Ramos (cell line): ENCODE results near the gene MAPK11.

Experiments used
- in situ Hi-C: fragments of 300-500 bp; cut with MboI; formaldehyde crosslinking; loops from one replicate; pipeline ENCODE4 v1.14.3; 2022; ENCODE audit warnings: low sequenced_read_pairs; ENCODE audit not compliant: unreplicated experiment

The MAPK11 gene

DNA sequence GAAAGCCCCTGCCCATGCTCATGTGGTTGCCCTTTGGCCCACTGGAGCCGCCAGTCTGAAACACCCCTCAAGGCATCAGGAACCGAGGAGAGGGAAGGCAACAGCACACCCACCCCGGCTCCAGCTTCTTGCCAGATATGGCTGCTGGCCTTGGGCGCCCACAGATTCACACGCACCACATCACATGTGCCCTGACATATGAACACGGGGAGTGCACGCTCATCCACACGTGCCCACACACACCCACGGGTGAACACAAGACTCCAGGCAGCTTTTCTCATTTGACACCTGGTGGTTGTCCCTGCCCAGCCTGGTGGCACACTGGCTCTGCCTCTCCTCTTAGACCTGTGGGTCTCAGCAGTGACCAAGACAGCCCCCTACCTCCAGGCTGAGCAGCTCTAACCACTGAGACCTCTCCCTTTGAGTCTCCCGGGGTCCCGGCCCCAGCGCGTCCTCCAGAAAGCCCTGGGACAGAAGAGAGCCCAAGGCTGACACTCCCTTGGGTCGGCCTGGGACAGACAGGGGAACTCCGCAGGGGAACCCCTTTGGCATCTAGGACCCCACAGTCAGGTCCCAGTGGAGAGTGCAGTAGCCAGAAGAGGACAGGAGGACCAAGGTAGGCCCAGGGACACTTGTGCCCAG lies 6.0 kb downstream of the MAPK11 start:
- in situ Hi-C loops: no loop called here

DNA sequence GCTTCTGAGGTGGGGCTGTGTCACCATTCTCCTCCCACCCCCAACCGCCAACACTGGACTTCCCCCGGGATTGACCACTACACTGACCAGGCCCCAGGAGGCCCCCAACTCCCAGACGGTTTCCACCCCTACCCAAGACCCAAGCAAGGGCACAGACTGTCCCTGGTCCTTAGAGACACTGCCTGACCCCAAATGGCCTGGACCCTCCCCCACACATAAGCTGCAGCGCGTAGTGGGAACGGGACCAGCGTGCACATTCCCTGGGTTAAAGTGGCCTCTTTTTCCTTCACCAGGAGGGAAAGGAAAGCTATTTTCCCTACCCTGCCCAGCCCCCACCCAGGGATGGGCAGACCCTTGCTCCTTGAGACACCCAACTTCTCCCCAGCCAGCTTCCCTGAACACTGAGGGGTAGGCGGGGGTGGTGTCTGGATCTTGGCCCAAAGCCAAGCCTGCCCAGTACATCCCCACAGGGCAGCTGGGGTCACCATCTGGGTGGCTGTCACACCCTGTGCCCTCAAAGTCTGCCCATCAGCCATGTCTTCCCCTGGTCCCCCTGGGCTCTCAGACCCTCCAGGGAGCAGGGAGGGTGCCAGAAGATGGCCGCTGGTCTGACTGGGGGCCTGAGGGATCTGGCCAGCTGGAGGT lies 7.1 kb downstream of the MAPK11 start:
- in situ Hi-C loops: no loop called here

DNA sequence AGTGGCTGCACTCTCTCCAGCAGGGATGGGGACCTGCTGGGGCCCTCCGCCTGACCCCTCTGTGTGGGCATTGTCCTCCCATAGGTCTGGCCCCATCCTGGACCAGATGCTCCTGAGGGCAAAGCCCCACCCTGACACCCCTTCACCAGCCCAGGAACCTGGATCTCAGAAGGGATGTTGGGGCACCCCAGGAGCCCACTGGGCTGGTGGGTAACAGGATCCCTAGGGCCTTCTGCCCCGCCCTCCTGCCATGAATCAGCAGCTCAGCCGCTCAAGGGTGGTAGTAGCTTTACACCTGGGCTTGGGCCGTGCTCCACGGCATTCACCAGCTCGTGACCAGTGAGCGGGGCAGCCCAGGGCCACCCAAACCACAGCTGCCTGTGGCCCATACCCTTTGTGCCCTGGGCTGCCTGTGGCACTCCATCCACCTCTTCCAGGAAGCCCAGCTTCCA lies 7.7 kb downstream of the MAPK11 start:
- in situ Hi-C loops: no loop called here

DNA sequence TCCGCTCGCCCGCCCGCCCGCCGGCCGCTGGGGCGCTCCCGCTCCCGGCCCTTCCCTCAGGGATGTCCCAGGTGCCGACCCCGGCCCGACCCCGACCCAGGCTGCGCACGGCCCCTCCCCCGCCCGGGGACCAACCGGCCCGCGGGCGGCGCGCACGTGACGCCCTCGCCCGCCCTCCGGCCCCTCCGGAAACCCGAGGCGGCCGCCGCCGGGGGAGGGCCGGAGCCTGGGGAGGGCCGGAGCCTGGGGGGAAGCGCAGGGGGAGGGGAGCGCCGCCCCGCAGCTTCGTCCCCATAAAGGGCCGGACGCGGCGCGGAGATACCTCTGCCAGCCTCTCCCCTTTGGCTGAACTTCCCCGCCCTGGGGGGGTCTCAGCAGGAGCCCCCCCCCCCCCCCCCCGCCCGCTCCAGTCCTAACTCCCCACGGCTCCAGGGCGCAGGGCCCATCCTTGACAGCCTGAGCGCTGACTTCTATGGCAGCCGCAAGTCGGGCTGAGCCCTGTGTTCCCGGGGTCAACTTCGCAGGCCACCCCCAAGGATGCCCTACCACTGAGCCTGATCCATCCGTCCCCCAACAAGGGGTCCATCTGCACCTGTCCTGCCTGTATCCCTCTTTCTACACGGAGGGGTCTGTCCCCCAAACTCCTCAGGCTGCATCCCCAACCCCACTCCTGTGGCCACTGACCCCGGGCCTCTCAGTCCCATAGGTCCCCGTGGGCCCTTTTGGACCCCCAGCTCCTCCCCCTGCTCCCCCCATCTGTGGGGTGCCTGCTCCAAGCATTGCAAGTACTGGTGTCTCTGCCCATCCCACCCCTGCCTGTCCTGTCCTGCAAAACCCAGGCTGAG lies 8.3 kb downstream of the MAPK11 start, which contains the start of gene MAPK12:
Gene MAPK12 (minus strand): TSS at position 69 of the 845 bp plus-strand sequence. CDS start 174 bp downstream, outside the sequence.
- in situ Hi-C loops: no loop called here

DNA sequence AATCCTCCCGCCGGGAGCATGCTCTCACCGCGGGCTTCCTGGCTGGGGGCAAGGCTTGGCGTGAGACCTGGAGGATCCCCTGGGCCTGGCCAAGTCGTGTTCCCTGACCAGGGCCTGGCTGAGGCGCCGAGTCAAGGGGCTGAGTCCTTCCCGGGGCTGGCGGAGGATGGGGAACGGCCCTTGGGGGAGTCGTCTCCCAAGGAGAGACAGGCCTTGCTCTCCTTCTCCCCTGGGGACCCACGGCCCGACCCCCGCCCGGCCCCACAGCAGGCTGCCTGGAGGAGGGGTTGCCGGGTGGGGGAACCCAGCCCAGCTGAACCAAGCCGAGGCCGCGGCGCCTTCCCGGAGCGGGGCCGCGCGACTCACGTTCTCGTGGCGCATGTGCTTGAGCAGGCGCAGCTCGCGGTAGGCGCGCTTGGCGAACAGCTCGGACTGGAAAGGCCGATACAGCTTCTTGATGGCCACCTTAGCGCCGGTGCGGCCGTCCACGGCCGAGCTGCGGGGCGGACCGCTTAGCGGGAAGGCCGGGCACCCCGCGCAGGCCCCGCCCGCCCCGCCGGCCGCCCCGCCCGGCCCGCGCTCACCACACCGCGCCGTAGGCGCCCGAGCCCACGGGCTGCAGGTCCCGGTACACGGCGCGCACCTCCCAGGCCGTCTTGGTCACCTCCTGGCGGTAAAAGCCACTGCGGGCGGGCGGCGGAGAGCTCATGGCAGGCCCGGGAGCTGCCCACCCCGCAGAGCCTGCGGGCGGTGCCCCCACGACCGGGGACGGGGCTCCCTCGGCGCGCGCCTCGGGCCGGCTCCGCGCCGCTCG lies 9.2 kb downstream of the MAPK11 start:
- in situ Hi-C loops: no loop called here

DNA sequence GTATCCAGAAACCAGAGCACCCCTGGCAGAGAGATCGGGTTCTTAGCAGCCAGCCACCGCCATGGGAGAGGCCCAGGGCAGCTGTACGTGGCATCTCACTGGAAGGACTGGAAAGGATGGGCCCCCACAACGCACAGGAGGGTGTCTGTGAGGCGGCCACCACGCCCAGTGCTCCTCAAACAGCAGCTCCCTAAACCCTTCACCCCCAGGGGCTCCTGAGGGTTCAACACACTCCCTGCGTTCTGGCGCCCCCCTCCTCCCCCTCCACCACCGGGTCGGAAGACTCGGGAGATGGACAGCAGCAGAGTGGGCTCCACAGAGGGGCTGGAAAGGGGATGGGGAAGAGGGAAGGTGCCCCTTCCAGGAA lies 9.8 kb downstream of the MAPK11 start:
- in situ Hi-C loops: no loop called here

DNA sequence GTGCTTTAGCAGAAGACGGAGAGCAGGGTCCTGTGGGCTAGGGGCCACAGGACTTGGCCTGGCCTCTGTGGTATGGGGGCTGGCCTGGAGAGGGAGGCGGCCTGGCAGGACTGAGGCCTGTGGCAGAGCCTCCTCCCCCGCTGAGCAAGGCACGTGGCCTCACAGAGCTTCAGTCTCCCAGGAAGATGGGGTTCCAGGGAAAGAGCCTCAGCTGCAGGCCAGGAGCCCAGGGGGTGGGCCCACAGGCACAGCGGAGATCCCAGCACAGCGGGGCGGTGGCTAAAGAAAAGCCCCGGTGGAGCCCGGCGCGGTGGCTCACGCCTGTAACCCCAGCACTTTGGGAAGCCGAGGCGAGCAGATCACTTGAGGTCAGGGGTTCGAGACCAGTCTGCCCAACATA lies 10.9 kb downstream of the MAPK11 start:
- in situ Hi-C loops: no loop called here

DNA sequence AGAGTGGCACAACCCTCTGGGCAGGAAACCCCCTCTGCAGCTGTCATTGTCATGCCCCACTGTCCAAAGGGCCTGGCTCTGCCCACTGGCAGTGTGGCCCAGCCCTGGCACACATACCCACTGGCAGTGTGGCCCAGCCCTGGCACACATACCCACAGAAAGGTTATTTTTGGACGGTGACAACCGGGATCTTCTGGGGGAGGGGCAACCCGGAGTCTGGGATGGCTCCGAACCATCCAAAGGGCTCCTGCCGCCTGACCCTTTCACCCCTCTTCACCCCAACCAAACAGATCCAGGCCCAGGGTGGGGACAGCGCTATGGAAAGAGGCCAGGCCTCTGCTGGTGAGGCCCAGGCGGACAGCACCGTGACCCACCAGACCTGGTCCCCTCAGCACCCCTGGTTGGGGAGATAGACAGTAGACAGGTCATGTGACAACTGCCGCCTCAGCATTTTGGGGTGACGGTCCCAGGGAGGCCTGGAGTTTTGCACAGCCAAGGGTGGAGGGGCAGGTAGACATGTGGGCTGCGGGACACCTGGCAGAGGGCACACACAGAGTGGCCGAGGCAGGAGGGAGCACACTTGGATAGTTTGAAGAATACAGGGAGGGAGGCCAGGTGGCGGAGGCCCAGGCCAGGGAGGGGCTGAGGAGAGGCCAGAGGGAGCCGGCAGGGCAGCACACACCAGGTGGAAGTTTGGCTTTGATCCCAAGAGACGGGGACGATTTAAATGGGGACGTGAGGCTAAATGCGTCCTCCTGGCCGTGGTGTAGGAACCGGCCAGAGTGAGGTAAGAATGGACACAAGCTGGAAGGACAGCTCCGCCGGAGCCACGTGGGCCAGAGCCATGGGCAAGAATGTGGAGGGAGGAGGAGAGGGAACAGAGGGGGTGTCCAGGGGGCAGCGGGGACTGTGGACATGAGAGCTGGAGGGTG lies 11.6 kb downstream of the MAPK11 start:
- in situ Hi-C loops: no loop called here

DNA sequence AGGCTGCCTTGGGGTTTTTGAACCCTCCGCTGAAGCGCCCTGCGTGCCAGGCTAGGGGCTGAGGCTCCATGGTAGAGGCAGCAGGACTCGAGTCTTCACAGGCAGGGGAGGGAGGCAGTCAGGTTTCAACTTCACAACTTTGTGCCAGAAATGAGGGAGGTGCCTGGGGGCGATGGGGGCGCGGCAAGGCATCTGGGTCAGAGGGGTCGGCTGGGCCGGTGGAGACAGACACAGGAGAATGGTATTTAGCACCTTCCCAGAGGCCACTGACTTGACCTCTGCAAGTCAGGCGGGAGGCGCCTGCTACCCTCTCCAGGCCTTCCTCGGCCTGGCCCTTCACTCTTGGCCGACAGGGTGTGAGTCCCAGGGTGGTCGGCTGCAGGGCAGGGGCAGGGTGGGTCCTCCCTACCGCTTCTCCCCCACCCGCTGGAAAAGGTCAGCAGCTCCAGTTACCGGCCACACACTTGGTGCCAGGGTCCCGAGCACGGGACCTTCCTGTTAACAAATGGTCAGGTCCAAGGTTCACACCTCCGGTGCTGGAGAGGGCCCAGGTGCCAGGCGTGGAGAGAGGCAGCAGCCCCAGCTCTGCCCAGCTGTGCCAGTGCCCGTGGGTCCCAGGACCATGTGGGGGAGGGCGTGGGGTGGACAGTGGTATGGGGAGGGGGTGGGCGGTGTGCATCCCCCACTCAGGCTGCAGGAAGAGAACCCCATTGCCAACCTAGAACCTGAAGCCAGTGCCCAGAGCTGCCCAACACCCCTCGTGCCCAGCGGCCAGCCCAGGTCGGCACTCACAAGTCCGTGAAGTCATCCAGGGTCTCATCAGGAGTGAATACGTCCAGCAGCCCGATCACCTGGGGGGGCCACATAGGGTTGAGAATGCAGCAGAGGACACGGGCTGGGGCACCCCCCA lies 12.5 kb downstream of the MAPK11 start:
- in situ Hi-C loops: no loop called here

DNA sequence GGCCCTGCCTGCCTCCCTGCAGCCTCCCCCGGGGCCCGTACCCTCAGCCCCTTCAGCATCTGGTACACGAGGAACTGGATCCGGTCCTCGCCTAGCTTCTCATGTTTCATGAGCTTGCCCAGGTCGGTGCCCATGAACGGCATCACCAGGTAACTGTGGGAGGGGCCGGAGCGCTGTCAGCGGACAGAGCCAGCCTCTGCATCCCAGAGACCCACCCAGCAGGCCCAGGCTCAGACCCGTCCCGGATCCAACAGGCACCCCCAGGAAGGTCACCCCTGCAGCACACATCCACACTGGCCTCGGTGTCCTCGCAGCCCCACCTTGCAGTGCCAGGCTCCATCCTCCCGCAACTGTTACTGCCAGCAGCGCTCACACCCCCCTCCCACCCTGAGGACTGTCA lies 13.1 kb downstream of the MAPK11 start:
- in situ Hi-C loops: no loop called here

DNA sequence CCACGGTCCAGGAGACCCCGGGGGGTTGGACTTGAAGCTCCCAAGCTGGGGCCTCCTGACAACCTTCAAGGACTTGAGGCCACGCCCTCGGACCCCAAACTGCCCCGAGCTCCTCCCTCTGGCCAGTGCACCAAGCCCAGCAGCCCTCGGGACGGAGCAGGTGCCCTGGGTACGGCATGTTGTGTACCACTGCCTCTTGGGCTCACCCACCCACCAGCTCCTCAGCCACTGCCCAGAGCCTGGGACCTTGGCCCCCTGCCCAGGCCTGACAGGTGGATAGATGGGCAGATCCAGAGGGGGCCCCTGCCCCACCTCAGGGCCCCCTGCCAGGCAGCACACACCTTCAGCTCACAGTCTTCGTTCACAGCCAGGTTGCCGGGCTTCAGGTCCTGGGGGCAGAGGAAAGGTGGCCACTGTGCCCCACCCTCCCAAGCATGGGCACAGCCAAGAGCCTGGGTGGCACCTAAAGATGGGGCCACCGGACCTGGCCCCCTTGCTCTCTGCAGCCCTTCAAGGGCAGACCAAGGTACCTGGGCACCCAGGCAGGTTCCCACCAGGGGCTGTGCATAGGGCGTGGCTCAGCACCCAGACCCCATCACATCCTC lies 13.8 kb downstream of the MAPK11 start:
- in situ Hi-C loops: no loop called here

DNA sequence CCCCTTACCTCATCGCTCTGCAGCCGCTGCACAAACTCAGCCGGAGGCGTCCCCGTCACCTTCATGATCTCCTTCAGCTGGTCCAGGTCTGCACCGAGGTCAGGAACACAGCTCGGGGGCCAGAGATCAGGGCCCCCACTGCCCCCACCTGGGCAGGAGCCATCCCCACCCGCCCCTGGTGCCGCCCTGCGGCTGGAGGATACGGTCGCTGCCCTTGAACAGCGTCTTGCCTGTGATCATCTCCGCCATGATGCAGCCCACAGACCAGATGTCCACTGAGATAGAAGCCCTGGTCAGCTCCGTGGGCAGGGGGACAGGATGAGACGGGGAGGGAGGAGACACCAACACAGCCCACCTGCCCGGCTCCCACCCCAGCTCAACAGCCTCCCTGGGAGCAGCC lies 14.6 kb downstream of the MAPK11 start:
- in situ Hi-C loops: no loop called here

DNA sequence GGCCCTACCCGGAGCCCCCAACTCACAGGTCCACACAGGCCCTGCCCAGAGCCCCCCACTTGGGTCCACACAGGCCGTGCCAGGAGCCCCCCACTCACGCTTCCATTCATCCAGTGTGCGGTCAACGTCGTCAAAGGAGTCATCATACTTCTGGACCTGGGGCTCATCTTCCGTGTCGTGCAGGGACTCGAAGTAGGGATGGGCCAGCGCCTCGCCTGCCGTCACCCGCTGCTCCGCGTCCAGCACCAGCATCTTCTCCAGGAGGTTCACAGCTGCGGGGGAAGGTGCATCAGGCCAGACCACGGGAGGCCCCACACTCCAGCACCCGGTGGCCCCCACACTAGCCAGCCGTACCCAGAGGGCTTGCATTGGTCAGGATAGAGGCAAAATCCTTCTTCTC lies 15.1 kb downstream of the MAPK11 start:
- in situ Hi-C loops: no loop called here

DNA sequence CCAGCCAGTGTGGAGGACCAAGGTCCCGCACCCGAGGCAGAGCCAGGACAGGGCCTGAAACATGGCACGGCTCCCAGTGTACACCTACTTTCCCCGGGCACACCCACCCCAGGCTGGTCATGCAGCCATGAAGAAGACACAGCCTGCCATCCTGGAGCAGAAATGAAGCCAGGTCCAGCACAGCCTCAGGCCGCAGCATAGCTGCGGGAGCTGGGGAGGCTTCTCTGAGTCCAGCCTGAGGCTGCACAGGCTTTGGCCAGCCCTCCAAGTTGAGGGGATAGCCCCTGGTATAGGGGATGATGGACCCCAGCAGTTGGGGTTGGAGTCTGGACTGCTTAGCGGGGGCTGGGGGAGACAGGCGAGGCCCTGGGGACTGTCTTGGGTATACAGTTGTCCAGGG lies 16.2 kb downstream of the MAPK11 start:
- in situ Hi-C loops: no loop called here

DNA sequence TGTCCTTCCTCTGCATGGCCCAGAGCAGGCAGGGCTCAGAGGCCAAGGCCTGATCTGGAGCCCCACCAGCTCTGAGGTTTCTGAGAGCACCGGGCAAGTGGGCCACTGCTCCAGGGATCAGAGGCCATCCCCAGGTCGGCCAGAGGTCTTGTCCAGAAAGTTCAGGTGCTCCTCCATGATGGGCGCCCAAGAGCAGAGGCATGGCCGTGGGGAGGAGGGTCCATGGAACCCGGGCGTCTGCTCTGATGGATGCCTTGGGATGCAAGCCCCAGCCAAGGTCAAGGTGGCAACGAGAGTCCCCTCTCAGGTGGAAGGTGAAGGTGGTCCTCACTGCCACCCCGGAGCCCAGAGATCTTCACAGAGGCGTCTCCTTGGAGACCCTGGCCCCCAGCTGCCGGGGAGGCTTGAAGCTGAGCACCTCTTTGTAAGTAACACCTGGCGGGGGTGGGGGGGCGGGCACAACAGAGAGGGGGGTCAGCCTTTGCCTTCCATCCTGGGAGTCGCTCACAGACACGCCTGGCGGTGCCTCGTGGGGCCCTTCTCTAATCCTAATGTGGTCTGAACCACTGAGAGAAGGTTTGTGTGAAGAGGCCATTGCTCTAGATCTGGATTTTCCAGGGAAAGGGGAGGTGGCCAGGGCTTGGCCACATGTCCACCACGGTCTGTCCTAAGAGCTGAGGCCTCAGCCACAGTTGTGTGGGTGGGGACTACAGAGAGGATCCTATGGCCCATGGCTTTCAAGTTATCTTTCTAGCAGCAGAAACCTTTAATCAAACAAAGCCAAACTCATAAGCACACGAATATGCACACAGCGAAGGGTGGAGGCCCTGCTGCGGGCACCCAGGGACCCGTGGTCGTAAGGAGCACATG lies 16.9 kb downstream of the MAPK11 start:
- in situ Hi-C loops: no loop called here

DNA sequence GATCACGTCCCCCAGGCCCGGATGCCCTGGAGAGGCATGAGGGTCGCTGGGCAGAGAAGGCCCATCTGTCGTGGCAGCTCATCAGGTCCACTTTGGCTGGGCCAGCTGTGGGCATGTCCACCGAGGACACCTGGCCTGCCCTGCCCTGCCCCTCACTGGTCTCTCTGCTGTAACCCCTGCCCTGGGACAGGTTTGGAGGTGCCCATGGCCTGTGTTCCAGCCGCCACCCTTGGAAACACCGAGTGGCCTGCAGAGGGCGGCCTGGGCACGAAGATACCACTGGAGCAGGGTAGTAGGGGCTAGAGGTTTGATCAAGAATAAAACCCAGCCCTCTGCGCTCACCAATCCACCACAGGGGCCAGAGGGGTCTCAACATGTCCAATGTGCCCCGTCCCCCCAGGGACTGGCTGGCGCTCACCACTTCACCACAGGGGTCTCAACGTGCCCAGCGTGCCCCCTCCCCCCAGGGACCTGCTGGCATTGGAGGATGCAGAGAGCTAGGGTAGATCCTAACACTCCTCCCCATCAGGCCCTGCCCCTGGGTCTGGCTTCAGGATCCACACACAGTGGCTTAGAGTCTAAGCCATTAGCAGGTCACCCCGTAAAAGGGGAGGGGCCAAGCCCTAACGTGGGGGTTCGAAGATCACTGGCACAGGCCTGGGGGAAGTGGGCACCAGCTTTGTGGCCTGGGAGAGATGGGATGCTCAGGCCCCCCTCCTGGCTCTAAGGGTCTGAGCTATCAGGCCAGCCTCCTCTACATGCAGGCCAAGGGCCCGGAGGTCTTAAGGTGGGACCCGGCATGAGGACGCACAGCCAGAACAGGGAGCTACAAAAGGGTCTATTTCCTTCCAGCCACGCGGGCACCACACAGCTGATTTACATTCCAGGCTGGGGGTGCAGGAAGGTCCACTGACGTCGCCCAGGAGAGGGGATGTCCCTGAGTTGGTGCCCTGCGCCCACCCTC lies 17.8 kb downstream of the MAPK11 start:
- in situ Hi-C loops: no loop called here
